CD4-positive, alpha-beta memory T cell (primary cell): ENCODE data around the gene ABCC1. TPM values are rescaled to one million over a fixed set of nuclear protein-coding genes. Genes with fewer than 3 reads are reported as not detected.

Experiments
- CTCF ChIA-PET: fragments of 350-600 bp; sonication (Branson Sonifier 250); formaldehyde crosslinking; loops from one replicate; lab custom pipeline; 2021; ENCODE audit warnings: inconsistent platforms; ENCODE audit not compliant: partially characterized antibody; lab: Charles Lee
- POLR2A ChIA-PET: fragments of 350-600 bp; sonication (Branson Sonifier 250); formaldehyde crosslinking; loops from one replicate; lab custom pipeline; 2021; ENCODE audit not compliant: partially characterized antibody; lab: Charles Lee
- DNase-seq, 5 donors: peaks; one replicate each; pipeline versions ENCODE4 v3.0.0 to v3.0.0-alpha.2; 2020 to 2022; ENCODE audit warnings: mixed read lengths in 1 of 5
- H3K27ac ChIP-seq: one replicate; pipeline ENCODE4 v1.7.0; 2013; ENCODE audit warnings: low read depth, low read length
- H3K27me3 ChIP-seq: 2 replicates; pipeline ENCODE4 v1.7.0; 2013; ENCODE audit warnings: mild to moderate bottlenecking, low read length, moderate library complexity; ENCODE audit not compliant: insufficient read depth
- H3K36me3 ChIP-seq: 2 replicates; pipeline ENCODE4 v1.7.0; 2013; ENCODE audit warnings: mild to moderate bottlenecking, low read length, moderate library complexity; ENCODE audit not compliant: insufficient read depth
- H3K4me1 ChIP-seq: 2 replicates; pipeline ENCODE4 v1.7.0; 2013; ENCODE audit warnings: mild to moderate bottlenecking, low read length, moderate library complexity; ENCODE audit not compliant: insufficient read depth
- H3K4me3 ChIP-seq, 2 donors: one replicate each; pipeline ENCODE4 v1.7.0; 2013; ENCODE audit warnings: low read length in 2 of 2, mild to moderate bottlenecking in 1 of 2
- H3K9me3 ChIP-seq, 2 donors: one replicate each; pipeline ENCODE4 v1.7.0; 2013; ENCODE audit warnings: low read length in 2 of 2, control low read depth in 1 of 2; ENCODE audit not compliant: control insufficient read depth in 1 of 2
- H3K27ac Mint-ChIP-seq, 7 donors: one replicate each; pipeline ENCODE4 v1.8.0; 2020 to 2021; ENCODE audit warnings: mixed read lengths in 7 of 7, mild to moderate bottlenecking in 6 of 7, inconsistent platforms in 3 of 7, moderate library complexity in 3 of 7
- H3K27me3 Mint-ChIP-seq, 2 donors: one replicate each; pipeline ENCODE4 v1.8.0; 2020 to 2021; ENCODE audit warnings: mixed read lengths in 2 of 2
- H3K36me3 Mint-ChIP-seq, 2 donors: one replicate each; pipeline ENCODE4 v1.8.0; 2020 to 2021; ENCODE audit warnings: mixed read lengths in 2 of 2, inconsistent platforms in 1 of 2, mild to moderate bottlenecking in 1 of 2
- H3K4me1 Mint-ChIP-seq, 4 donors: one replicate each; pipeline ENCODE4 v1.8.0; 2020 to 2021; ENCODE audit warnings: mixed read lengths in 4 of 4, mild to moderate bottlenecking in 1 of 4
- H3K4me3 Mint-ChIP-seq, 8 donors: one replicate each; pipeline ENCODE4 v1.8.0; 2020 to 2021; ENCODE audit warnings: mixed read lengths in 8 of 8, mild to moderate bottlenecking in 7 of 8, moderate library complexity in 6 of 8, inconsistent platforms in 3 of 8
- H3K9me3 Mint-ChIP-seq, 8 donors: one replicate each; pipeline ENCODE4 v1.8.0; 2020 to 2021; ENCODE audit warnings: mixed read lengths in 8 of 8, mild to moderate bottlenecking in 5 of 8, inconsistent platforms in 3 of 8, moderate library complexity in 1 of 8
- intact Hi-C: fragments of 100-400 bp; cut with micrococcal nuclease; formaldehyde crosslinking; loops from one replicate; pipeline ENCODE4 v1.15.1; 2023
- polyA plus RNA-seq, 2 donors: library from polyadenylated mRNA; unstranded; fragments of 300-500 nt; fragmentation: Illumina TruSeq; gene quantifications; one replicate each; pipeline ENCODE4 v1.2.3, GENCODE V29; 2021
- total RNA-seq, 2 experiments: library from RNA; stranded (reverse); gene quantifications; one replicate each; pipeline ENCODE4 v1.2.3, GENCODE V29; 2021

ABCC1 gene
- total RNA-seq (10 to 100 TPM; 57.3 to 69.9 TPM), polyA plus RNA-seq (10 to 100 TPM in 1 of 2 donors, 1 to 10 TPM in 1; 1.9 to 11.0 TPM)

DNA sequence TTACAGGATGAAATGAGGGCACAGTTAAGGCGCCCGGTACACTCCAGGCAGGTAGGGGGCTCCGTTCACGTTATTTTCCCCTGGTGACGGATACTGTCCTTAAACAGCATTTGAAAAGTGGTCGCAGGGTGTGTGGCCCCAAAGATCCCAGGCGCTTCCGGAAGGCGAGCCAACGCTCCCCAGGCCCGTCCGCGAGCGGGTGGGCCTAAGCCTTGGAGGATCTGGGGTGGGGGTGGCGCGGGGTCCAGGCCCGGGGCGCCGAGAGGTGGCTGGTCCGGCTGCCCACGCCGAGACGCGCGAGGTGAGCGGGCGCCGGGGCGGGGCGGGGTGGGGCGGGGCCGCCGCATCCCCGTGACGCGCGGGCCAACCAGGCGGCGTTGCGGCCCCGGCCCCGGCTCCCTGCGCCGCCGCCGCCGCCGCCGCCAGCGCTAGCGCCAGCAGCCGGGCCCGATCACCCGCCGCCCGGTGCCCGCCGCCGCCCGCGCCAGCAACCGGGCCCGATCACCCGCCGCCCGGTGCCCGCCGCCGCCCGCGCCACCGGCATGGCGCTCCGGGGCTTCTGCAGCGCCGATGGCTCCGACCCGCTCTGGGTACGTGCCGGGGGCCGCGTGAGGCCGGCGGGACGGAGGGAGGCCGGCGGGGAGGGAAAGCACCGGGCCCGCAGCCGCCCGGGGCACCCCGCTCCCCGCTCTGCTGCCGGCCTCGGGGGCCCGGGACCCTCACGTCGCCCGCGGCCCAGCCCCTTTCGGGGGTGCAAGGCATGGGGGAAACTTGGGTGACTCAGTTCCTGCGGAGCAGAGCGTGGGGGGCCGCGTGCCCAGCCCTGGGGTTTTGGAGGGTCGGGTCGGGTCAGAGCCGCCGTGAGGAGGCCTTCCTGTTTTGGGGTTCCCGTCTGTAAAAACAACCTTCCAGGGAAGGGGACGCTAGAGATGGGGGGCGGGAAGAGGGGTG, at the start of gene ABCC1:
Gene ABCC1 (plus strand): TSS at position 407 of the 951 bp plus-strand sequence. CDS start 136 bp downstream, at position 543.
- H3K27ac ChIP-seq: peak within 1 kb of the TSS; percentile 83
- Mint-ChIP-seq H3K4me1 (peaks cover 21 to 53% (median 39%) of the 10 kb centered on the region in 4 donors), H3K36me3 (peaks cover 0 to 20% of the 10 kb centered on the region in 2 donors), H3K9me3 (no peaks in the 10 kb centered on the region), H3K4me3 (peak within 1 kb of the TSS; percentile 94 to 98 (median 97)), H3K27me3 (no peaks in the 10 kb centered on the region), H3K27ac (peak within 1 kb of the TSS; percentile 94 to 100 (median 99))
- H3K36me3 ChIP-seq: no peaks in the 10 kb centered on the region
- ChIA-PET POLR2A (interaction anchor here (0.6 to 1.8 kb wide), 9 partner anchors 10 to 307 kb away, joined by 3 to 24 read pairs (median 5); partner anchors contain the start of genes CEP20 and MARF1), CTCF (interaction anchor here (0.7 to 1.7 kb wide), 3 partner anchors 10 to 104 kb away, joined by 3 to 7 read pairs (median 5); no protein-coding TSS in a partner anchor)
- H3K27me3 ChIP-seq: no peaks in the 10 kb centered on the region
- H3K4me1 ChIP-seq: peaks cover 46% of the 10 kb centered on the region
- DNase-seq: peak; percentile 49 to 78 (median 61)
- intact Hi-C loops: loop anchor here (1.0 kb wide), 3 partner anchors 12 to 178 kb away; partner anchors contain the start of gene CEP20
- peak within 1 kb of the TSS; percentile 76 to 92 for H3K4me3 ChIP-seq
- no peaks in the 10 kb centered on the region for H3K9me3 ChIP-seq

DNA sequence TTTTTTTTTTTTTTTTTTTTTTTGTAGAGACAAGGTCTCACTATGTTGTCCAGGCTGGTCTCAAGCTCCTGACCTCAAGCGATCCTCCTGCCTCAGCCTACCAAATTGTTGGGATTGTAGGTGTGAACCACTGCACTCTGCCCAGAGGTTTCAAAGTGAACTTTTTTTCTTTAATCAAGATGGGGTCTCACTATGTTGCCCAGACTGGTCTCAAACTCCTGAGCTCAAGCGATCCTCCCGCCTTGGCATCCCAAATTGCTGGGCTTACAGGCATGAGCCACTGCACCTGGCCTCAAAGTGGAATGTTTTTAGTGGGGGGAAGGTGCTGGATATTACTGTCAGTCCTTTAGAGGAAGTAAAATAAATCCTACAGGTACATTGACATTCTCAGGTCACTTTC, 49.1 kb upstream of the ABCC1 start:
- intact Hi-C loops: no loop called here
- POLR2A ChIA-PET: no interaction called here

DNA sequence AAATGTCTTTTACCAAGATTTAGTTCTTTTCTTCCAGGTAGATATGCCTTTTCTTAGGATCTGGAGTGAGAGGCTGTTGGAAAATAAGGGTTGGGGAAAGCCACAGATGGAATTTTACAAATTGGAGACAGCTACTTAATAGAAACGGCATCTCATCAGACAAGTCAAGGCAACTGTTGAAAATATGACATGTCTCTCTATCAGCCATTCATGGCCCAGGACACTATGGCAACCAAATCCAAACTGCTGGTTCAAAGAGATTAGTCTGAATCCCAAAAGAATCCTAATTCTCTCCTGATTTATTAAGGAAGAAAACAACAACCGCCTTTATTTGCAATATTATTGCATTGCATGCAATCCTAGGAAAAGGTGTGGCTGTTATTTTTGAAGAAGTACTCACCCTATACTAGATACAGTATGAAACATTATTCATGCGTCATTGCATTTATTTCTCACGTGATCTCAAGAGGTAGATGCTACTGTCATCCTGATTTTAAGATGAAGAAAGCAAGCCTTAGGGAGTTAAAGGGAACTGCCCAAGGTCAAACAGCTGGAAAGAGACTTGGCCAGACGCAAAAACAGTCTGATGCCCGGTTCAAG, 48.4 kb upstream of the ABCC1 start:
- Mint-ChIP-seq H3K27me3 (no peaks in the 10 kb centered on the region), H3K36me3 (no peaks in the 10 kb centered on the region), H3K9me3 (peaks cover 0 to 4% (median 0%) of the 10 kb centered on the region in 8 donors), H3K27ac (no peak overlapping the region), H3K4me1 (peaks cover 0 to 6% (median 0%) of the 10 kb centered on the region in 4 donors), H3K4me3 (no peak overlapping the region)
- Histone ChIP-seq H3K27ac (no peak overlapping the region), H3K27me3 (no peaks in the 10 kb centered on the region), H3K36me3 (no peaks in the 10 kb centered on the region), H3K4me3 (no peak overlapping the region), H3K4me1 (peaks cover 5% of the 10 kb centered on the region), H3K9me3 (no peaks in the 10 kb centered on the region)
- intact Hi-C loops: no loop called here
- ChIA-PET CTCF (no interaction called here), POLR2A (interaction anchor here (1.1 kb wide), 1 partner anchor 12 kb away, joined by 3 read pairs; the partner anchor contains the start of gene CEP20)
- no peak for DNase-seq

More for the DNA sequence above, 49.1 kb upstream of the ABCC1 start:
- H3K27me3 ChIP-seq: no peaks in the 10 kb centered on the region
- H3K4me3 ChIP-seq: no peak overlapping the region
- no peaks in the 10 kb centered on the region for H3K27me3 Mint-ChIP-seq
- no peaks in the 10 kb centered on the region for H3K36me3 Mint-ChIP-seq
- CTCF ChIA-PET: no interaction called here
- H3K9me3 Mint-ChIP-seq: peaks cover 0 to 4% (median 0%) of the 10 kb centered on the region in 8 donors
- peaks cover 0 to 6% (median 0%) of the 10 kb centered on the region in 4 donors for H3K4me1 Mint-ChIP-seq
- H3K27ac Mint-ChIP-seq: no peak overlapping the region
- no peak overlapping the region for H3K4me3 Mint-ChIP-seq
- no peak overlapping the region for H3K27ac ChIP-seq
- H3K9me3 ChIP-seq: no peaks in the 10 kb centered on the region
- H3K36me3 ChIP-seq: no peaks in the 10 kb centered on the region
- DNase-seq: no peak
- H3K4me1 ChIP-seq: peaks cover 5% of the 10 kb centered on the region

DNA sequence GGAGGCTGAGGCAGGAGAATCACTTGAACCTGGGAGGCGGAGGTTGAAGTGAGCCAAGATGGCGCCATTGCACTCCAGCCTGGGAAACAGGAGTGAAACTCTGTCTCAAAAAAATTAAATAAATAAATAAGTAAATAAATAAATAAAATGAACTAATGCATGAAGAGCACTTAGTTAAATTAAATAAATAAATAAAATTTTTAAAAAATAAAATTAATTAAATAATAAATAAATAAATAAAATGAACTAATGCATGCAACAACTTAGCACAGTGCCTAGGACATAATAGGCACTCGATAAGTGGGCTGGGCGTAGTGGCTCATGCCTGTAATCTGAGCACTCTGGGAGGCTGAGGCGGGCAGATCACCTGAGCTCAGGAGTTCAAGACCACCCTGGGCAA, 45.5 kb upstream of the ABCC1 start:
- Mint-ChIP-seq H3K27me3 (no peaks in the 10 kb centered on the region), H3K4me3 (no peak overlapping the region), H3K36me3 (no peaks in the 10 kb centered on the region), H3K27ac (no peak overlapping the region), H3K9me3 (peaks cover 0 to 8% (median 2%) of the 10 kb centered on the region in 8 donors), H3K4me1 (peaks cover 0 to 3% (median 0%) of the 10 kb centered on the region in 4 donors)
- ChIA-PET CTCF (no interaction called here), POLR2A (no interaction called here)
- Histone ChIP-seq H3K27ac (no peak overlapping the region), H3K27me3 (no peaks in the 10 kb centered on the region), H3K4me1 (peaks cover 5% of the 10 kb centered on the region), H3K36me3 (no peaks in the 10 kb centered on the region), H3K9me3 (no peaks in the 10 kb centered on the region), H3K4me3 (no peak overlapping the region)
- intact Hi-C loops: no loop called here
- no peak for DNase-seq

DNA sequence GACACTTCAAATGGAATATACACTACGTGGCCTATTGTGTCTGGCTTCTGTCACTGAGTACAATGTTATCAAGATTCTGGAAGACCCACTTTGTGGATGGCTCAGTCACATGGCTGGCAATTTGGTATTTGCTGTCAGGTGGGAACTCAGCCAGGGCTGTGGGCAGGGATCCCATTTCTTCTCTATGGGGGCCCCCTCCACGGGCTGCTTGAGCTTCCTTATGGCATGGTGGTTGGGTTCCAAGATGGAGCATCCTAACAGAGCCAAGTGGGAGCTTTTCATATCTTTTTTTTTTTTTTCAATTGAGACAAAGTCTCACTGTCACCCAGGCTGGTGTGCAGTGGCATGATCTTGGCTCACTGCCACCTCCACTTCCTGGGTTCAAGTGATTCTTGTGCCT, 43.0 kb upstream of the ABCC1 start:
- no peaks in the 10 kb centered on the region for H3K9me3 ChIP-seq
- H3K36me3 ChIP-seq: no peaks in the 10 kb centered on the region
- no peak overlapping the region for H3K4me3 ChIP-seq
- intact Hi-C loops: no loop called here
- ChIA-PET CTCF (no interaction called here), POLR2A (no interaction called here)
- Mint-ChIP-seq H3K4me1 (peaks cover 4 to 5% (median 4%) of the 10 kb centered on the region in 4 donors), H3K9me3 (peaks cover 0 to 8% (median 4%) of the 10 kb centered on the region in 8 donors), H3K27me3 (no peaks in the 10 kb centered on the region), H3K27ac (no peak overlapping the region), H3K36me3 (no peaks in the 10 kb centered on the region), H3K4me3 (peak overlapping the region in 1 of 8 donors; percentile 18)
- no peak for DNase-seq
- H3K27me3 ChIP-seq: no peaks in the 10 kb centered on the region
- no peak overlapping the region for H3K27ac ChIP-seq
- H3K4me1 ChIP-seq: no peaks in the 10 kb centered on the region

DNA sequence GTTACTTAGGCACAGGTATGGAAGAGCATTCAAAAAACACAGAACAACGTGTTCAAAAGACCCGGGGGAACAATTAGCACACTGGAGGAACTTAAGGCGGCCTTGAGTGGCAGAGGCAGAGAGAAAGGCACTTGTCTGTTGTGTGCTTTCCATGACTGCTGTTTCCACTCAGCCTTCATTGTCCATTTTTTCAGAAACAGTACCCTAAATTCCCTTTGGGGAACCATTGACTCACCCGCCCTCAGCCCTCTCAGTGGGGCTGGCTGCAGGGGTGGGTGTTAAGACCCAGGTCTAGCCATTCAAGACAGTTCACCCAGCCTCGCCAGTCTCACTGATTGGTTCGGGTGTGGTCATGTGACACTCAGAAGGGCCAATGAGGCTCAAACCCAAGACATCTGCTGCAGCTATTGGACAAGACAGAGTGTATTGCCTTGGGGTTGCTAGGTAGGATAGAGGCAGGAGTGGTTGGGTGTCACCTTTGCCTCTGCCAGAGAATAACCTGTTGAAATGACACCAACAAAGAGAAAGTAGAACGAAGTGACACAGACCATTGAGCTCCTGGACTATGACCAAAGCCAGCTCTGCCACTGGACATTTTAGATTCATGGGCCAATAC, 41.4 kb upstream of the ABCC1 start:
- ChIA-PET CTCF (no interaction called here), POLR2A (no interaction called here)
- H3K36me3 ChIP-seq: no peaks in the 10 kb centered on the region
- H3K9me3 ChIP-seq: no peaks in the 10 kb centered on the region
- peak in 3 of 5 donors; percentile 6 to 13 (median 13) for DNase-seq
- H3K27ac ChIP-seq: no peak overlapping the region
- Mint-ChIP-seq H3K4me1 (peaks cover 9 to 15% (median 11%) of the 10 kb centered on the region in 4 donors), H3K27ac (peak overlapping the region in 1 of 7 donors; percentile 17), H3K4me3 (no peak overlapping the region), H3K9me3 (peaks cover 0 to 8% (median 4%) of the 10 kb centered on the region in 8 donors), H3K36me3 (no peaks in the 10 kb centered on the region), H3K27me3 (no peaks in the 10 kb centered on the region)
- peaks cover 7% of the 10 kb centered on the region for H3K4me1 ChIP-seq
- intact Hi-C loops: no loop called here
- no peaks in the 10 kb centered on the region for H3K27me3 ChIP-seq
- no peak overlapping the region for H3K4me3 ChIP-seq
